ENCODE measurements around the gene TNFRSF18. TPM values are rescaled to one million over a fixed set of nuclear protein-coding genes. Genes with fewer than 3 reads are reported as not detected.

The TNFRSF18 gene
- total RNA-seq, 4 donors from 2014 or later: 0.44 to 2.8 (median 1.7) TPM; not detected in 1

- DNase-seq (ENCODE audit: low spot score) (no peak), ATAC-seq (ENCODE audit: low FRiP score) (no peak)
Observed at GRCh38 chr1:1162597-1163537, 43.5 kb downstream of the TNFRSF18 start.

GRCh38 chr1:1161683-1162079 is 44.7 kb downstream of the TNFRSF18 start:
- no peak for ATAC-seq (ENCODE audit: low FRiP score)
- no peak for TF ChIP-seq CTCF (IDR thresholded peaks at IDR 0.05)

More at GRCh38 chr1:1162597-1163537, 43.5 kb downstream of the TNFRSF18 start:
- no peak for TF ChIP-seq CTCF (IDR thresholded peaks at IDR 0.05)

GRCh38 chr1:1161078-1161682 is 45.2 kb downstream of the TNFRSF18 start:
- no peak for DNase-seq (ENCODE audit: low spot score)
- no peak for TF ChIP-seq CTCF (IDR thresholded peaks at IDR 0.05)
- ATAC-seq (ENCODE audit: low FRiP score): no peak

More at GRCh38 chr1:1161683-1162079, 44.7 kb downstream of the TNFRSF18 start:
- no peak for DNase-seq (ENCODE audit: low spot score)

- DNase-seq (ENCODE audit: low spot score) (no peak), ATAC-seq (ENCODE audit: low FRiP score) (no peak)
- no peak for TF ChIP-seq CTCF (IDR thresholded peaks at IDR 0.05)
Observed at GRCh38 chr1:1160281-1160930, 46.0 kb downstream of the TNFRSF18 start.

GRCh38 chr1:1157914-1158710 is 48.3 kb downstream of the TNFRSF18 start:
- TF ChIP-seq CTCF (IDR thresholded peaks at IDR 0.05): no peak
- DNase-seq (ENCODE audit: low spot score): no peak
- ATAC-seq (ENCODE audit: low FRiP score): peak; percentile 22

- DNase-seq (ENCODE audit: low spot score) (peak; percentile 31), ATAC-seq (ENCODE audit: low FRiP score) (peak; percentile 85)
- TF ChIP-seq CTCF (IDR thresholded peaks at IDR 0.05): no peak
Observed at GRCh38 chr1:1157426-1157913, 48.9 kb downstream of the TNFRSF18 start.

Data from omental fat pad (tissue), 4 donors.